DMS 273 treated with DMSO at 0.1 percent for 48 hours (cell line): ENCODE data around the gene PCDHGA9.
A peak's percentile ranks its signal among the peaks of the same experiment; 100 is the strongest.
"Not testable (repeated sequence)": the region's sequence is repeated elsewhere in the genome, so short reads cannot be mapped to it uniquely, and the experiment has no call there.

Experiments used
- DNase-seq: peaks from one replicate; lab custom pipeline; 2025; lab: John Stamatoyannopoulos, UW

Gene PCDHGA9

GRCh38 chr5:141384471-141385267, 17.9 kb upstream of the PCDHGA9 start:
- DNase-seq, result no peak

- DNase-seq, result not testable (repeated sequence)
Observed at GRCh38 chr5:141387557-141388311, 14.8 kb upstream of the PCDHGA9 start, which contains the start of gene PCDHGB4. Gene PCDHGB4 (plus strand): TSS chr5:141387698. CDS start chr5:141387885, 187 bp downstream.

DNA sequence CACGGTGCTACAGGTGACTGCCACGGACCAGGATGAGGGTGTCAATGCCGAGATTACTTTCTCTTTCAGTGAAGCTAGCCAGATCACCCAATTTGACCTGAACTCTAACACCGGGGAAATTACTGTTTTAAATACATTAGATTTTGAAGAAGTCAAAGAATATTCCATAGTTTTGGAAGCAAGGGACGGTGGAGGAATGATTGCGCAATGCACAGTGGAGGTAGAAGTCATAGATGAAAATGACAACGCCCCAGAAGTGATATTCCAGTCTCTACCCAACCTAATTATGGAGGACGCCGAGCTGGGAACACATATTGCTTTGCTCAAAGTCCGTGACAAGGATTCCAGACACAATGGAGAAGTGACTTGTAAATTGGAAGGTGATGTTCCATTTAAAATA, 13.9 kb upstream of the PCDHGA9 start:
- no peak for DNase-seq

- no peak for DNase-seq
Observed at GRCh38 chr5:141389153-141390042, 13.2 kb upstream of the PCDHGA9 start.

- no peak for DNase-seq
Observed at GRCh38 chr5:141392429-141393198, 10.0 kb upstream of the PCDHGA9 start, which contains the start of gene PCDHGA8. Gene PCDHGA8 (plus strand): TSS chr5:141392633. CDS start chr5:141392814, 181 bp downstream.

DNA sequence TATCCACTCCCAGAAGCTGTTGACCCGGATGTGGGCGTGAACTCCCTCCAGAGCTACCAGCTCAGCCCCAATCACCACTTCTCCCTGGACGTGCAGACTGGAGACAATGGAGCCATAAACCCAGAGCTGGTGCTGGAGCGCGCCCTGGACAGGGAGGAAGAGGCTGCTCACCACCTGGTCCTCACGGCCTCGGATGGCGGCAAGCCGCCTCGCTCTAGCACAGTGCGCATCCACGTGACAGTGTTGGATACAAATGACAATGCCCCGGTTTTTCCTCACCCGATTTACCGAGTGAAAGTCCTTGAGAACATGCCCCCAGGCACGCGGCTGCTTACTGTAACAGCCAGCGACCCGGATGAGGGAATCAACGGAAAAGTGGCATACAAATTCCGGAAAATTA, 9.3 kb upstream of the PCDHGA9 start:
- no peak for DNase-seq

- not testable (repeated sequence) for DNase-seq
Observed at GRCh38 chr5:141394401-141395187, 8.0 kb upstream of the PCDHGA9 start.

GRCh38 chr5:141397756-141398551, 4.6 kb upstream of the PCDHGA9 start, which contains the start of gene PCDHGB5:
Gene PCDHGB5 (plus strand): TSS chr5:141397947. CDS start chr5:141398128, 181 bp downstream.
- DNase-seq, result not testable (repeated sequence)

DNA sequence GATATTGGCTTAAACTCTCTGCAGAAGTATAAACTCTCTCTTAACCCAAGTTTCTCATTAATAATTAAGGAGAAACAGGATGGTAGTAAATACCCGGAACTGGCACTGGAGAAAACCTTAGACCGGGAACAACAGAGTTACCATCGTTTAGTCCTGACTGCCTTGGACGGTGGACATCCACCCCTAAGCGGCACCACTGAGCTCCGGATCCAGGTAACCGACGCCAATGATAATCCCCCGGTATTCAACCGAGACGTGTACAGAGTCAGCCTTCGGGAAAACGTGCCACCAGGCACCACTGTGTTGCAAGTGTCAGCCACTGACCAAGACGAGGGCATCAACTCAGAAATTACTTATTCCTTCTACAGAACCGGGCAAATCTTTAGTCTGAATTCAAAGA, 4.0 kb upstream of the PCDHGA9 start:
- DNase-seq, result no peak

DNA sequence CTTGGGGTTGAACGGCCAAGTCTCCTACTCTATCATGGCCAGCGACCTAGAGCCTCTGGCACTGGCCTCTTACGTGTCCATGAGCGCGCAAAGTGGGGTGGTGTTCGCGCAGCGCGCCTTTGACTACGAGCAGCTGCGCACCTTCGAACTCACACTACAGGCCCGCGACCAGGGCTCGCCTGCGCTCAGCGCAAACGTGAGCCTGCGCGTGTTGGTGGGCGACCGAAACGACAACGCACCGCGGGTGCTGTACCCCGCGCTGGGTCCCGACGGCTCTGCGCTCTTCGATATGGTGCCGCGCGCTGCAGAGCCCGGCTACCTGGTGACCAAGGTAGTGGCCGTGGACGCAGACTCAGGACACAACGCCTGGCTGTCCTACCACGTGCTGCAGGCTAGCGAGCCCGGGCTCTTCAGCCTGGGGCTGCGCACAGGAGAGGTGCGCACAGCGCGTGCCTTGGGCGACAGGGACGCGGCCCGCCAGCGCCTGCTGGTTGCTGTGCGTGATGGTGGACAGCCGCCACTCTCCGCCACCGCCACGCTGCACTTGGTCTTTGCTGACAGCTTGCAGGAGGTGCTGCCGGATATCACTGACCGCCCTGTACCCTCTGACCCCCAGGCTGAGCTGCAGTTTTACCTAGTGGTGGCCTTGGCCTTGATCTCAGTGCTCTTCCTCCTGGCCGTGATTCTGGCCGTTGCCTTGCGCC, 2.9 kb upstream of the PCDHGA9 start:
- DNase-seq, result no peak

GRCh38 chr5:141403387-141403786, 809 bp downstream of the PCDHGA9 start:
- no peak for DNase-seq

DNA sequence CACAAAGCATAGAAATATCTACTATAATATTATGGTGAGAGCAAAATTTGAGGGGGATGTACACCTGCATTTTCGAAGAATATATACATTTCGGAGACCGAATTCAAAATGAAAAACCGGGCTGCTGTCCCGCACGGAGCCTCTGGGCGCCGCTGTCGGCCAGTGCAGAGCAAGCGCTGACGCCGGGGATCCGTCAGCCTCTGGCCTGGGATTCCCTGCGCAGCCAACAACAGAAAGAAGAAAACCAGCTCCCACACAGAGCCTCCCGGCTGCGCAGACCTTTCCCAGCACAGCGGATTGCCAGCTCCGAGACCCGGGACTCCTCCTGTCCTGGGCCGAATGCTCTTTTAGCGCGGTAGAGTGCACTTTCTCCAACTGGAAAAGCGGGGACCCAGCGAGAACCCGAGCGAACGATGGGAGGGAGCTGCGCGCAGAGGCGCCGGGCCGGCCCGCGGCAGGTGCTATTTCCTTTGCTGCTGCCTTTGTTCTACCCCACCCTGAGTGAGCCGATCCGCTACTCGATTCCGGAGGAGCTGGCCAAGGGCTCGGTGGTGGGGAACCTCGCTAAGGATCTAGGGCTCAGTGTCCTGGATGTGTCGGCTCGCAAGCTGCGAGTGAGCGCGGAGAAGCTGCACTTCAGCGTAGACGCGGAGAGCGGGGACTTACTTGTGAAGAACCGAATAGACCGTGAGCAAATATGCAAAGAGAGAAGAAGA, 5.4 kb downstream of the PCDHGA9 start, which contains the start of gene PCDHGB6:
TSS of gene PCDHGB6 (plus strand) at position 232 of the 716 bp plus-strand sequence. CDS start at position 414, 182 bp downstream.
- DNase-seq, result not testable (repeated sequence)

DNA sequence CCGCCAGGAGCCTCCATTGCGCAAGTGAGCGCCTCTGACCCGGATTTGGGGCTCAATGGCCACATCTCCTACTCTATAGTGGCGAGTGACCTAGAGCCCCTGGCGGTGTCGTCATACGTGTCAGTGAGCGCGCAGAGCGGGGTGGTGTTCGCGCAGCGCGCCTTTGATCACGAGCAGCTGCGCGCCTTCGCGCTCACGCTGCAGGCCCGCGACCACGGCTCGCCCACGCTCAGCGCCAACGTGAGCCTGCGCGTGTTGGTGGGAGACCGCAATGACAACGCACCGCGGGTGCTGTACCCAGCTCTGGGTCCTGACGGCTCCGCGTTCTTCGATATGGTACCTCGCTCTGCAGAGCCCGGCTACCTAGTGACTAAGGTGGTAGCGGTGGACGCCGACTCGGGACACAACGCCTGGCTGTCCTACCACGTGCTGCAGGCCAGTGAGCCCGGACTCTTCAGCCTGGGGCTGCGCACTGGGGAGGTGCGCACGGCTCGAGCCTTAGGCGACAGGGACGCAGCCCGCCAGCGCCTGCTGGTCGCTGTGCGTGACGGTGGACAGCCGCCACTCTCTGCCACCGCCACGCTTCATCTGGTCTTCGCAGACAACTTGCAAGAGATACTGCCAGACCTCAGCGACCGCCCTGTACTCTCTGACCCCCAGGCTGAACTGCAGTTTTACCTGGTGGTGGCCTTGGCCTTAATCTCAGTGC, 7.2 kb downstream of the PCDHGA9 start:
- no peak for DNase-seq

DNA sequence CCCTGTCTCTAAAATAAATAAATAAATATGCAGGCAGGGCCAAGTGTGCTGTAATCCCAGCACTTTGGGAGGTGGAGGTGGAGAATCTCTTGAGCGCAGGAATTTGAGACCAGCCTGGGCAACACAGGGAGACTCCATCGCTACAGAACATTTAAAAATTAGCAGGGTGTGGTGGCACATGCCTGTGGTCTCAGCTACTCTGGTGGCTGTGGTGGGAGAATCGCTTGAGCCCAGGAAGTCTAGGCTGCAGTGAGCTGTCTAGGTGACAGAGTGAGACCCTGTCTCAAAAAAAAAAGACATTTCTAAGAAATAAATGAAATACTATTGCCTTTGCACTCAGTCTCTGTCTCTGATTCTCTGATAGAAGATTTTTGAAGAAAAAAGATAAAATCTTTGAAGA, 9.0 kb downstream of the PCDHGA9 start:
- DNase-seq, result no peak

GRCh38 chr5:141412854-141413539, 10.4 kb downstream of the PCDHGA9 start, which contains the start of gene PCDHGA10:
Gene PCDHGA10 (plus strand): TSS chr5:141412987. CDS start chr5:141413176, 189 bp downstream.
- DNase-seq, result peak; percentile 35

DNA sequence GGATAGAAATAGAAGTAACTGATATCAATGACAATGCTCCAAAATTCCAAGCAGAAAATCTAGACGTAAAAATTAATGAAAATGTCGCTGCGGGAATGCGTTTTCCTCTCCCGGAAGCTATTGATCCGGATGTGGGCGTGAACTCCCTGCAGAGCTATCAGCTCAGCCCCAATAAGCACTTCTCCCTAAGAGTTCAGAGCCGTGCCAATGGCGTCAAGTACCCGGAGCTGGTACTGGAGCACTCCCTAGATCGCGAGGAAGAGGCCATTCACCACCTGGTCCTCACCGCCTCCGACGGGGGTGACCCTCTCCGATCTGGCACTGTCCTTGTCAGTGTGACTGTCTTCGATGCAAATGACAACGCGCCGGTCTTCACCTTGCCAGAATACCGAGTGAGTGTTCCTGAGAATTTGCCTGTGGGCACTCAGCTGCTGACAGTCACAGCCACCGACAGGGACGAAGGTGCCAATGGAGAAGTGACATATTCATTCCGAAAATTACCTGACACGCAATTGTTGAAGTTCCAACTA, 11.0 kb downstream of the PCDHGA9 start:
- DNase-seq, result no peak
